HEK293 (cell line): ENCODE results near the gene GTSE1.
A peak's percentile ranks its signal among the peaks of the same experiment; 100 is the strongest.

Experiments used
- CTCF ChIA-PET: fragments of 350-600 bp; formaldehyde crosslinking; extraction: SDS; loops from one replicate; lab custom pipeline; 2021; ENCODE audit warnings: antibody characterized with exemption; lab: Yijun Ruan, JAX
- POLR2A ChIA-PET: fragments of 300-600 bp; formaldehyde crosslinking; extraction: SDS; loops from one replicate; lab custom pipeline; 2020; ENCODE audit warnings: antibody characterized with exemption, inconsistent platforms; lab: Yijun Ruan, JAX
- H3K27ac ChIP-seq: fragments of 200-500 bp; sonication (Bioruptor generic); 2 replicates; pipeline ENCODE4 v1.5.1; 2014; ENCODE audit warnings: low read depth, low read length, control low read depth, inconsistent platforms; ENCODE audit errors: extremely low read depth
- H3K36me3 ChIP-seq, 2 experiments: fragments of 200-500 bp in 1 of 2; sonication (Bioruptor generic) in 1 of 2; 1 replicate in 1 of 2; 2 replicates in 1 of 2; pipeline ENCODE4 v1.5.1; 2014 to 2017; ENCODE audit warnings: inconsistent platforms in 2 of 2, low read length in 2 of 2; ENCODE audit not compliant: control insufficient read depth in 2 of 2, insufficient read depth in 1 of 2
- H3K4me1 ChIP-seq: fragments of 200-500 bp; sonication (Bioruptor generic); 2 replicates; pipeline ENCODE4 v1.5.1; 2014; ENCODE audit warnings: mild to moderate bottlenecking, low read length, inconsistent platforms; ENCODE audit not compliant: control insufficient read depth, insufficient read depth
- H3K4me3 ChIP-seq: 2 replicates; pipeline ENCODE4 v1.5.1; 2011; ENCODE audit warnings: low read depth, mild to moderate bottlenecking, control low read depth, low read length, moderate library complexity
- H3K9me3 ChIP-seq: fragments of 200-500 bp; sonication (Bioruptor generic); 2 replicates; pipeline ENCODE4 v1.5.1; 2014; ENCODE audit warnings: low read depth, low read length, inconsistent platforms; ENCODE audit not compliant: control insufficient read depth, insufficient read depth
- EGR2 ChIP-seq: fragments of 450-650 bp; formaldehyde crosslinking; IDR thresholded peaks from 2 replicates; pipeline ENCODE4 v1.5.1; 2016; ENCODE audit warnings: low read depth, missing biosample characterization, missing genetic modification characterization
- PRDM1 ChIP-seq: fragments of 450-650 bp; formaldehyde crosslinking; IDR thresholded peaks from 2 replicates; pipeline ENCODE4; 2016; ENCODE audit warnings: missing biosample characterization, missing genetic modification characterization
- SCRT2 ChIP-seq: fragments of 450-650 bp; formaldehyde crosslinking; IDR thresholded peaks from 2 replicates; pipeline ENCODE4 v1.5.1; 2016; ENCODE audit warnings: missing biosample characterization, missing genetic modification characterization
- YY1 ChIP-seq: fragments of 450-650 bp; formaldehyde crosslinking; IDR thresholded peaks from 2 replicates; pipeline ENCODE4 v1.5.1; 2018; ENCODE audit warnings: missing biosample characterization, missing genetic modification characterization
- ZBTB17 ChIP-seq: fragments of 450-650 bp; formaldehyde crosslinking; IDR thresholded peaks from 2 replicates; pipeline ENCODE4 v1.5.1; 2016; ENCODE audit warnings: missing biosample characterization, missing genetic modification characterization
- ZFHX2 ChIP-seq: fragments of 450-650 bp; formaldehyde crosslinking; conservative IDR thresholded peaks from 2 replicates; pipeline ENCODE4 v1.5.1; 2016; ENCODE audit warnings: missing biosample characterization, missing genetic modification characterization
- ZIC2 ChIP-seq: fragments of 450-650 bp; formaldehyde crosslinking; IDR thresholded peaks from 2 replicates; pipeline ENCODE4 v1.5.1; 2016; ENCODE audit warnings: missing biosample characterization, missing genetic modification characterization
- ZNF202 ChIP-seq: fragments of 450-650 bp; formaldehyde crosslinking; IDR thresholded peaks from 2 replicates; pipeline ENCODE4 v1.5.1; 2016; ENCODE audit warnings: missing biosample characterization, missing genetic modification characterization, borderline replicate concordance
- ZNF335 ChIP-seq: fragments of 450-650 bp; formaldehyde crosslinking; conservative IDR thresholded peaks from 2 replicates; pipeline ENCODE4 v1.5.1; 2016; ENCODE audit warnings: missing biosample characterization, missing genetic modification characterization
- ZNF549 ChIP-seq: fragments of 450-650 bp; IDR thresholded peaks from 2 replicates; pipeline ENCODE4 v1.5.1; 2018; ENCODE audit warnings: missing biosample characterization, missing genetic modification characterization, mild to moderate bottlenecking, inconsistent platforms, moderate library complexity
- ZNF664 ChIP-seq: fragments of 450-650 bp; formaldehyde crosslinking; IDR thresholded peaks from 2 replicates; pipeline ENCODE4 v1.5.1; 2016; ENCODE audit warnings: missing biosample characterization, missing genetic modification characterization
- ZNF768 ChIP-seq: fragments of 450-650 bp; formaldehyde crosslinking; IDR thresholded peaks from 2 replicates; pipeline ENCODE4 v1.5.1; 2018; ENCODE audit warnings: missing biosample characterization, mild to moderate bottlenecking, missing genetic modification characterization
- ZXDB ChIP-seq: fragments of 450-650 bp; formaldehyde crosslinking; IDR thresholded peaks from 2 replicates; pipeline ENCODE4 v1.5.1; 2016; ENCODE audit warnings: missing biosample characterization, missing genetic modification characterization
- TF ChIP-seq, protein P1 (sequence below): fragments of 450-650 bp; formaldehyde crosslinking; IDR thresholded peaks from 2 replicates; pipeline ENCODE4 v1.5.1; 2016; ENCODE audit warnings: missing biosample characterization, missing genetic modification characterization
- TF ChIP-seq, protein P2 (sequence below): fragments of 450-650 bp; formaldehyde crosslinking; IDR thresholded peaks from 2 replicates; pipeline ENCODE4 v1.5.1; 2016; ENCODE audit warnings: missing biosample characterization, missing genetic modification characterization

The GTSE1 gene

DNA sequence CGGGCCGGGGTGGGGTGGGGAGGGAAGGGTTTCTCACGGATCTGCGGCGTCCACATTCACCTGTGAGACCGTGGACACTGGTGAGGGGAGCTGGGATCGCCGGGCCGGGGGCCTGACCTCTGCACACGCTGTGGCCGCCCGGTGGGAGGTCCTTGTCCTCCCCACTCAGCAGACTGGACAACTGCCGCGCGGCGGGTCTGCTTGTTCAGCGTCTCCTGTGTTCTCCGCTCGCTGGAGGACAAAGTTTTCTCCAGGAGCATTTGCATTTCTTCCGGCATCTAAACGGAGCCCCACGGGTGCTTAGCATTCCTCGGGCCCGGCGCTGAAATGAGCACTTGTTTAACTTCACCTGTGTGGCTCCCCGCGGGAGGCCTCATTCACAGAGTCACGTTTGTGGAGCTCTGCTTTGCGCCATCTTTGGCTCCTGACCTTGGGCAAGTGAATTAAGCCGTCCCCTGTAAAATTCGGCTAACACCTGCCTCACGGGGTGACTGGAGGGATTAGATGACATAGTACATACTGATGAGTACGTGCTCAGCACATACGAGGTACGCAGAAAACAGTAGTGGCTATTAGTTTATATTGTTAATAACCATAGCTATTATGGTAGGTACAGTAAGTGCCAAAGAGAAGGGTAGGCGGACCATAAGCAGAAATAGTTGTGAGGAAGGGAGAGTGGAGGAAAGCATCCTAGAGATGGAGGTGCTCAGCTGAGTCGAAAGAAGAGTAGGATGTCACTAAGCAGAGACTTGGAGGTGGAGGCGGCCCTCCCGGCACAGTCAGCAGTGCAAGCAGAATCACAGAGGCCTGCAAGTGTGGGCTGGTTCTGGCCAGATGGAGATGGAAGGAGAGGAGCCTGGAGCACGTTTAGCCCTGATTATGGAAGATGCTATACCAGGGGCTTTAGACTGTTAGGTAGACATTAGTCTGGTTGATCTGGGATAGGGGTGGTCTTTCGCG is 39.7 kb downstream of the GTSE1 start:
- POLR2A ChIA-PET = interaction anchor here (0.5 to 2.2 kb wide), 13 partner anchors 11 to 221 kb away, joined by 3 to 17 read pairs (median 3); partner anchors contain the start of genes GTSE1 and TTC38
- peaks cover 38 to 69% of the 10 kb centered on the region in 2 experiments for H3K36me3 ChIP-seq

DNA sequence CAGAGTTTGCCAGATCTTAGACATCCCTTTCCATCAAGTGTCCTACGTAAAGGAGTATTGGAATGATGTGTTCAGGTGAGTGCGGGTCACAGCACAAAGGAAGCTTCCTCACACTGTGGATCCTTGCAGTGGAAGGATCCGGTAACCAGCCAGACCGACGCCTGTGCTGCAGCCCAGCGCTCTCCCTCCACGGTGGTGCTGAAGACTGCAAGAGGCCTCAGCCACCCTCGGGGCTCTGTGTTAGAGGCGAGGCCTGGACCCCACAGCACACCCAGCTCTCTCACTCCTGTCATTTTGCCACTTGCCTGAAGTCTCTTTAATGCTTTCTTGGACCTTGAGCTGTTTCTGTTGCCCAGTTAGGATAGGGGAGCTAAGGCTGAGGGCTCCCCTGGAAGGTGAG is 41.2 kb downstream of the GTSE1 start:
- POLR2A ChIA-PET = interaction anchor here (1.6 kb wide), 1 partner anchor 15 kb away, joined by 3 read pairs; no protein-coding TSS in a partner anchor
- Histone ChIP-seq H3K9me3 (no peaks in the 10 kb centered on the region), H3K27ac (no peak overlapping the region), H3K4me3 (no peak overlapping the region), H3K36me3 (peaks cover 47 to 69% of the 10 kb centered on the region in 2 experiments), H3K4me1 (peaks cover 5% of the 10 kb centered on the region)
- TF ChIP-seq ZNF768 (tag by site-specific recombination) = no peak
- TF ChIP-seq, protein P1, sequence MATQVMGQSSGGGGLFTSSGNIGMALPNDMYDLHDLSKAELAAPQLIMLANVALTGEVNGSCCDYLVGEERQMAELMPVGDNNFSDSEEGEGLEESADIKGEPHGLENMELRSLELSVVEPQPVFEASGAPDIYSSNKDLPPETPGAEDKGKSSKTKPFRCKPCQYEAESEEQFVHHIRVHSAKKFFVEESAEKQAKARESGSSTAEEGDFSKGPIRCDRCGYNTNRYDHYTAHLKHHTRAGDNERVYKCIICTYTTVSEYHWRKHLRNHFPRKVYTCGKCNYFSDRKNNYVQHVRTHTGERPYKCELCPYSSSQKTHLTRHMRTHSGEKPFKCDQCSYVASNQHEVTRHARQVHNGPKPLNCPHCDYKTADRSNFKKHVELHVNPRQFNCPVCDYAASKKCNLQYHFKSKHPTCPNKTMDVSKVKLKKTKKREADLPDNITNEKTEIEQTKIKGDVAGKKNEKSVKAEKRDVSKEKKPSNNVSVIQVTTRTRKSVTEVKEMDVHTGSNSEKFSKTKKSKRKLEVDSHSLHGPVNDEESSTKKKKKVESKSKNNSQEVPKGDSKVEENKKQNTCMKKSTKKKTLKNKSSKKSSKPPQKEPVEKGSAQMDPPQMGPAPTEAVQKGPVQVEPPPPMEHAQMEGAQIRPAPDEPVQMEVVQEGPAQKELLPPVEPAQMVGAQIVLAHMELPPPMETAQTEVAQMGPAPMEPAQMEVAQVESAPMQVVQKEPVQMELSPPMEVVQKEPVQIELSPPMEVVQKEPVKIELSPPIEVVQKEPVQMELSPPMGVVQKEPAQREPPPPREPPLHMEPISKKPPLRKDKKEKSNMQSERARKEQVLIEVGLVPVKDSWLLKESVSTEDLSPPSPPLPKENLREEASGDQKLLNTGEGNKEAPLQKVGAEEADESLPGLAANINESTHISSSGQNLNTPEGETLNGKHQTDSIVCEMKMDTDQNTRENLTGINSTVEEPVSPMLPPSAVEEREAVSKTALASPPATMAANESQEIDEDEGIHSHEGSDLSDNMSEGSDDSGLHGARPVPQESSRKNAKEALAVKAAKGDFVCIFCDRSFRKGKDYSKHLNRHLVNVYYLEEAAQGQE (tag by site-specific recombination) = peak; percentile 62; the same call in 1 of the 2 replicates
- CTCF ChIA-PET = interaction anchor here (1.1 to 1.8 kb wide), 2 partner anchors 8 to 225 kb away, joined by 3 to 8 read pairs; no protein-coding TSS in a partner anchor

More for the DNA sequence above, 39.7 kb downstream of the GTSE1 start:
- TF ChIP-seq YY1 (tag by site-specific recombination) (peak; percentile 24; the same call in 1 of the 2 replicates), ZFHX2 (peak; percentile 45), ZNF335 (tag by site-specific recombination) (peak; percentile 22), EGR2 (tag by site-specific recombination) (peak; percentile 39; the same call in 1 of the 2 replicates), ZNF664 (tag by site-specific recombination) (peak; percentile 58; the same call in 1 of the 2 replicates), ZIC2 (tag by site-specific recombination) (0 out of 2 replicates have a peak, but pooled peaks have one; percentile 23), ZBTB17 (tag by site-specific recombination) (peak; percentile 38; the same call in 1 of the 2 replicates), PRDM1 (tag by site-specific recombination) (peak; percentile 35; the same call in 1 of the 2 replicates), SCRT2 (tag by site-specific recombination) (no peak), ZNF202 (no peak), ZXDB (no peak), ZNF549 (no peak)
- TF ChIP-seq, protein P2, sequence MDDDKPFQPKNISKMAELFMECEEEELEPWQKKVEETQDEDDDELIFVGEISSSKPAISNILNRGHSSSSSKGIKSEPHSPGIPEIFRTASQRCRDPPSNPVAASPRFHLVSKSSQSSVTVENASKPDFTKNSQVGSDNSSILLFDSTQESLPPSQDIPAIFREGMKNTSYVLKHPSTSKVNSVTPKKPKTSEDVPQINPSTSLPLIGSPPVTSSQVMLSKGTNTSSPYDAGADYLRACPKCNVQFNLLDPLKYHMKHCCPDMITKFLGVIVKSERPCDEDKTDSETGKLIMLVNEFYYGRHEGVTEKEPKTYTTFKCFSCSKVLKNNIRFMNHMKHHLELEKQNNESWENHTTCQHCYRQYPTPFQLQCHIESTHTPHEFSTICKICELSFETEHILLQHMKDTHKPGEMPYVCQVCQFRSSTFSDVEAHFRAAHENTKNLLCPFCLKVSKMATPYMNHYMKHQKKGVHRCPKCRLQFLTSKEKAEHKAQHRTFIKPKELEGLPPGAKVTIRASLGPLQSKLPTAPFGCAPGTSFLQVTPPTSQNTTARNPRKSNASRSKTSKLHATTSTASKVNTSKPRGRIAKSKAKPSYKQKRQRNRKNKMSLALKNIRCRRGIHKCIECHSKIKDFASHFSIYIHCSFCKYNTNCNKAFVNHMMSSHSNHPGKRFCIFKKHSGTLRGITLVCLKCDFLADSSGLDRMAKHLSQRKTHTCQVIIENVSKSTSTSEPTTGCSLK = no peak
- TF ChIP-seq, all 188 proteins: peak for 8
- CTCF ChIA-PET = interaction anchor here (0.6 to 1.6 kb wide), 6 partner anchors 9 to 342 kb away, joined by 3 to 4 read pairs (median 3); no protein-coding TSS in a partner anchor
- Histone ChIP-seq H3K4me3 (peak overlapping the region; percentile 96), H3K27ac (peak overlapping the region; percentile 92), H3K9me3 (no peaks in the 10 kb centered on the region), H3K4me1 (peaks cover 5% of the 10 kb centered on the region)
